CD4-positive, alpha-beta T cell treated with Interleukin-4 for 4 hours (primary cell): Measurements from ENCODE around the gene CREBRF.
"Not testable (repeated sequence)": the region's sequence is repeated elsewhere in the genome, so short reads cannot be mapped to it uniquely, and the experiment has no call there.

Experiments
- DNase-seq: peaks from one replicate; pipeline ENCODE4 v3.0.0-alpha.2; 2020

CREBRF gene, protein sequence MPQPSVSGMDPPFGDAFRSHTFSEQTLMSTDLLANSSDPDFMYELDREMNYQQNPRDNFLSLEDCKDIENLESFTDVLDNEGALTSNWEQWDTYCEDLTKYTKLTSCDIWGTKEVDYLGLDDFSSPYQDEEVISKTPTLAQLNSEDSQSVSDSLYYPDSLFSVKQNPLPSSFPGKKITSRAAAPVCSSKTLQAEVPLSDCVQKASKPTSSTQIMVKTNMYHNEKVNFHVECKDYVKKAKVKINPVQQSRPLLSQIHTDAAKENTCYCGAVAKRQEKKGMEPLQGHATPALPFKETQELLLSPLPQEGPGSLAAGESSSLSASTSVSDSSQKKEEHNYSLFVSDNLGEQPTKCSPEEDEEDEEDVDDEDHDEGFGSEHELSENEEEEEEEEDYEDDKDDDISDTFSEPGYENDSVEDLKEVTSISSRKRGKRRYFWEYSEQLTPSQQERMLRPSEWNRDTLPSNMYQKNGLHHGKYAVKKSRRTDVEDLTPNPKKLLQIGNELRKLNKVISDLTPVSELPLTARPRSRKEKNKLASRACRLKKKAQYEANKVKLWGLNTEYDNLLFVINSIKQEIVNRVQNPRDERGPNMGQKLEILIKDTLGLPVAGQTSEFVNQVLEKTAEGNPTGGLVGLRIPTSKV

GRCh38 chr5:173055983-173056782, at the start of gene CREBRF:
Gene CREBRF (plus strand): TSS chr5:173056352. CDS start chr5:173080776, 24,424 bp downstream.
- DNase-seq: peak; percentile 97

DNA sequence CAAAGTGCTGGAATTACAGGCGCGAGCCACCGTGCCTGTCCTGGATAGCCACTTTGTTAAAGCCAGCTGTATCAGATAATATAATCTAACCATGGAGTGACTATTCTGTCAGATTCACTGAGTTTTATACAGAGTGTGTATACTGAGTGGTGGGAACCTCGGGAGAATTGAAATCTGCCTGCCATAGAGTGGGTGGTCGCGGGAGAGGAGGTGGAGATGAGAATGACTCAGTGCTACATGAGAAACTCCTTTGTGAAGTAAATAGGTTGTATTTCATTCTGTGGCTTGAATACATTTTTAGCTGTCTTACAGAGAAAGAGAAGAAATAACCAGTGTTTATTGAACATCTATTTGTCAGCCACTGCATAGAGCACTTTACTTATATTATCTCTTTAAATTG, 46.1 kb upstream of the CREBRF start:
- no peak for DNase-seq

- DNase-seq: no peak
Measured at GRCh38 chr5:173010547-173011464, 45.3 kb upstream of the CREBRF start.

DNA sequence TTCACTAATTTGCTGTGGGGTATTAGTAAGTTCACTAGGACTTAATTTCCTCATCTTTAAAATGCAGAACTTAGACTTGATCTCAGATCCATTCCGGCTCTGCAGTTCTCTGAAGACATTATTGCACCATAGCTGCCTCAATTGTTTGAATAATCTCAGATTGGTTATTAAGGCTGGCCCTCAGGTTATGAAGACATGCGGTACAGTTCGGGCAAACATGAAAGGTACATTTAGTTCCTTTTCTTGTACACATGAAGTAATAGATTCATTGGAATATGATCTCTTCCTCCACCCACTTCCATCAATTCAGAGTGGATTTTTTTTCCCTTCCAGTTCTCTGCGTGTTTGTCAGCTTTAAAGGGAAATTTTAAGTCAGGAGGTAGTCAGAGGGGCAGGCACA, 44.6 kb upstream of the CREBRF start:
- DNase-seq: no peak

DNA sequence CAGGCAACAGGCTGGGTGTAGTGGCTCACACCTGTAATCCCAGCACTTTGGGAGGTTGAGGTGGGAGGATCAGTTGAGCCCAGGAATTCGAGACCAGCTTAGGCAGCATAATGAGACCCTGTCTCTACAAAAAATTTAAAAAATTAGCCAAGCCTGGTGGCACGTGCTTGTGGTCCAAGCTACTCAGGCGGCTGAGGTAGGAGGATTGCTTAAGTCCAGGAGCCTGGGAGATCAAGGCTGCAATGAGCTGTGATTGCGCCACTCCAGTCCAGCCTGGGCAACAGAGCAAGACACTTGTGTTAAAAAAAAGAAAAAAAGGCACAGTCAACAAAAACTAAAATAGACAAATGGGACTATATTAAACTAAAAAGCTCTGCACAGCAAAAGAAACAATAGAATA, 43.3 kb upstream of the CREBRF start:
- no peak for DNase-seq

DNA sequence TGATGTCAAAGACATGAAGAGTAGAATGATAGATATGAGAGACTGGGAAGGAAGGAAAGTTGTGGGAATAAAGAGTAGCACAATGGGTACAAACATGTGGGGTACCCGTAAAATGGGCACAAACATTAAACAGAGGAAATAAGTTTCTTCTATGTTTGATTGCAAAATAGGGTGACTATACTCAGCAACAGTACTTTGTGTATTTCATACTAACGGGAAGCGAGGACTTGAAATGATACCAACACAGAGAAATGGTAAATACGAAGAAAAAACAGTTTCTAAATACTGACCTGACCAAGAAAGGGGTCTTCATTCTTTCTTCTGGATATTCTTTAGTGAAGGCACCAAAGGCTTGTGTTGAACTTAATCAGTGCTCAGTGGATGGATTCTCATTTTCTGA, 41.5 kb upstream of the CREBRF start:
- DNase-seq: no peak

DNA sequence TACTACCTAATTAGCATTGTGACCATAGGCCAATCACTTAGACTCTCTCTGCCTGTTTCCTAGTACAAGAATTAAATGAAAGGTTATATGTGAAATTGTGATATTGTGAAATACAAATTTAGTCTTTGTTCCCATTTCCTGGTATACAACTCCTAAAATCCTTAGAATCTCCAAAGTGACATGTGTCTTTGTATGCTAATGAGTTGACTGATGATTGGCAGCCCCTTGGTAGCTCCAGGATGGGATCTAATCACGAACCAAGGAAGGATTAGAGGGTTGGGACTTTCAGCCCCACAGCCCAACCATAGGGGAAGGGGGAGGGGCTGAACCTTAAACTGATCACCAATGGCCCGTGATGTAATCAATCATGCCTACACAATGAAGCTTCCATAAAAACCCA, 41.0 kb upstream of the CREBRF start:
- no peak for DNase-seq

DNA sequence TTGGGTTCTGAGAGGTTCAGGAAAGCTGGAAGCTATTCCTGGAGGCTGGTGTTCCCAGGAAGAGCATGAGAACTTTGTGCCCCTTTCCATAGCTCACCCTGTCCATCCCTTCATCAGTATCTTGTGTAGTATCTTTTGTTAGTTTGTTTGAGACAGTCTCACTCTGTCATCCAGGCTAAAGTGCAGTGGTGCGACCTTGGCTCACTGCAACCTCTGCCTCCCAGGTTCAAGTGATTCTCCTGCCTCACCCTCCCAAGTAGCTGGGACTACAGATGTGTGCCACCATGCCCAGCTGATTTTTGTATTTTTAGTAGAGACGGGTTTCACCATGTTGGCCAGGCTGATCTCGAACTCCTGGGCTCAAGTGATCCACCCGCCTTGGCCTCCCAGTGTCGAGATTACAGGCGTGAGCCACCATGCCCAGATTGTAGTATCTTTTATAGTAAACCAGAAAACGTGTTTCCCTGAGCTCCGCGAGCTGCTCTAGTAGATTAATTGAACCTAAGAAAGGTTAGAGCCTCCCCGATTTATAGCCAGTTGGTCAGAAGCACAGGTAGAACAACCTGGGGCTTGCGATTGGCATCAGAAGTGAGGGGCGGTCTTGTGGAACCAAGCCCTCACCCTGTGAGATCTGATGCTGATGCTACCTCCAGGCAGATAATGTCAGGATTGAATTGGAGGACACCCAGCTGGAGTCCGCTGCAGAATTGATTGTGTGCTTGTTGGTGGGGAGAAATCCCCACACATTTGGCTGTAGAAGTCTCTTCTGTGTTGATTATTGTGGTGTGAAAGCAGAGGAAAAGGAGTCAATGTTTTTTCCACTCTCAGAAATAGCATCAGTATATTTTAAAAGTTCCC, 40.3 kb upstream of the CREBRF start:
- no peak for DNase-seq

DNA sequence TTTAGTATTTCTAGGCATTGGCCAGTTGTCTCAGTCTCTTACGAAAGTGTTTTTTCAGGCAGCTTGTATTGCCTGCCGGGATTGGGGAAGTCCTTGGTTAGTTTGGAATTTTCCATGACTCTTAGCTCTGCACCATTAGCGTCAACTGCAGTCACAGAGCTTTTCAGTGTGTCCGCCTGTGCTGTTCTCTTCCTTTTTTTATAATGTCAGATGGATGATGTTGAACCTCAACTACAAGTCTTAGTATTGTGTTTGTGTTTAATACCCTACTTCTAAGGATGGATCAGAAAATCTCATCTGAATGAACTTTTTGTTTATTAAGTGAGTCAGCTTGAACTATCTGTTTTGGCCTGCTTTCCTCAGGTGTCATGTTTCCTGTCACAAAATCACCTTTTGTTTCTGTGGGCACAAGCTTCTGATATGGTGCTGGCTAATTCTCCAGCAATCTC, 39.5 kb upstream of the CREBRF start:
- DNase-seq: no peak

- not testable (repeated sequence) for DNase-seq
Measured at GRCh38 chr5:173017087-173017486, 39.1 kb upstream of the CREBRF start.

- DNase-seq: no peak
Measured at GRCh38 chr5:173018358-173018757, 37.8 kb upstream of the CREBRF start.

- no peak for DNase-seq
Measured at GRCh38 chr5:173020154-173020581, 36.0 kb upstream of the CREBRF start.

GRCh38 chr5:173020643-173021042, 35.5 kb upstream of the CREBRF start:
- DNase-seq: no peak

GRCh38 chr5:173025651-173026050, 30.5 kb upstream of the CREBRF start:
- DNase-seq: no peak

DNA sequence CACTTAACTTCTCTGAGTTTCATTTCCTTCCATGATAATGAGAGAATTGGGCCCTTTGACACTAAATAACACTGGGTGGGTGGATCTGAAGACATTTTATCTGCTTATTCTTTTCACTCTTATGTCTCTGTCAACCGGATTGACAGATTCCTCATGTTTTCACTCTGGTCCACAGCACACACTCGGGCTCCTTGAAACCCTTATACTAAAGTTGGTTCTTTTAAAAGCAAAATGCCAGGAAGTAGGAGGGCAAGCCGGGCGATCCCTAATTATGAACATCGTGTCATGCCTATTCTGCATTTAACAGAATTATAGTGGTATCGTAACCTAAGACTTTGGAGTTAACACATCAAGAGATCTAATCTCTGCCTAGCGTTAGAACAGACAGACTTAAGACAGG, 28.2 kb upstream of the CREBRF start:
- DNase-seq: no peak

GRCh38 chr5:173028811-173029327, 27.3 kb upstream of the CREBRF start:
- DNase-seq: no peak

GRCh38 chr5:173029499-173029921, 26.6 kb upstream of the CREBRF start:
- DNase-seq: no peak

DNA sequence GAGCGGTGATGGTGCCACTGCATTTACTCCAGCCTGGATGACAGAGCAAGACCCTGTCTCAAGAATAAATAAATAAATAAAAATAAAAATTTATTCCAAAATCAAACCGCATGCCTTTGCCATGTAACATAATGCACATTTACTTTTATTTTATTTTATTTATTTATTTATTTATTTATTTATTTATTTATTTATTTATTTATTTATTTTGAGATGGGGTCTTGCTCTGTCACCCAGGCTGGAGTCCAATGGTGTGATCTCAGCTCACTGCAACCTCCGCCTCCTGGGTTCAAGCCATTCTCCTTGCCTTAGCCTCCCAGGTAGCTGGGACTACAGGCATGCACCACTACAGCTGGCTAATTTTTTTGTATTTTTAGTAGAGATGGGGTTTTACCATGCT, 24.1 kb upstream of the CREBRF start:
- DNase-seq: not testable (repeated sequence)

DNA sequence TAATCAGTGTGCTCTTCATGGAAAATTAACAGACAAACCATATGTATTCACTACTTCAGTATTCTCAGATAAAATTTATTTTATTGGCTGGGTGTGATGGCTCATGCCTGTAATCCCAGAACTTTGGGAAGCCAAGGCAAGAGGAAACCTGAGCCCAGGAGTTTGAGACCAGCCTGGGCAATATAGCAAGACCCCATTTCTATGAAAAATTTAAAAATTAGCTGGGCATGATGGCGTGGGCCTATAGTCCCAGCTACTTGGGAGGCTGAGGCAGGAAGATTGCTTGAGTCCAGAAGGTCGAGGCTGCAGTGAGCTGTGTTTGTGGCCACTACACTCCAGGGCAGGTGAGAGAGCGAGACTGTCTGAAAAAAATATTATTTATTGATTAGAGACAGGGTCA, 23.4 kb upstream of the CREBRF start:
- no peak for DNase-seq

DNA sequence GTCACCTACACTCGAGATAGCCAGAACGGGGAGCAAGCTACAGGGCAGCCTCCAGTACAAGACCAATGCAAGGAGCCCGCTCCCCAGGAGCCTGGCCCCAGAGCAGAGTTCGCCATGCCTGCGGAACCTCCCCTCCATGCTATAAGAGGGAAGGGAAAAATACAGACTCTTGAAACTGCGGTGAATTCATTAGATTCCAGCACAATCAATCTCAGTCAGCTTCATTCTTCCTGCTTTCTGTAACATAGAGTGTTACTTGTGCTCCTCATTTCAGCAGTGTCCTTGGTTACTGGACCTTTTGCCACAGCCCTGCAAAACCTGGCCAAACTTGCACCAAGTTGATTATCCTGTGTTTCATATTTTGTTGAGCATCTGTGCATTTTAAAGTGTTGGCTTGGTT, 22.2 kb upstream of the CREBRF start:
- no peak for DNase-seq
